ENCODE data around the gene GLOD4.

GLOD4 gene

DNA sequence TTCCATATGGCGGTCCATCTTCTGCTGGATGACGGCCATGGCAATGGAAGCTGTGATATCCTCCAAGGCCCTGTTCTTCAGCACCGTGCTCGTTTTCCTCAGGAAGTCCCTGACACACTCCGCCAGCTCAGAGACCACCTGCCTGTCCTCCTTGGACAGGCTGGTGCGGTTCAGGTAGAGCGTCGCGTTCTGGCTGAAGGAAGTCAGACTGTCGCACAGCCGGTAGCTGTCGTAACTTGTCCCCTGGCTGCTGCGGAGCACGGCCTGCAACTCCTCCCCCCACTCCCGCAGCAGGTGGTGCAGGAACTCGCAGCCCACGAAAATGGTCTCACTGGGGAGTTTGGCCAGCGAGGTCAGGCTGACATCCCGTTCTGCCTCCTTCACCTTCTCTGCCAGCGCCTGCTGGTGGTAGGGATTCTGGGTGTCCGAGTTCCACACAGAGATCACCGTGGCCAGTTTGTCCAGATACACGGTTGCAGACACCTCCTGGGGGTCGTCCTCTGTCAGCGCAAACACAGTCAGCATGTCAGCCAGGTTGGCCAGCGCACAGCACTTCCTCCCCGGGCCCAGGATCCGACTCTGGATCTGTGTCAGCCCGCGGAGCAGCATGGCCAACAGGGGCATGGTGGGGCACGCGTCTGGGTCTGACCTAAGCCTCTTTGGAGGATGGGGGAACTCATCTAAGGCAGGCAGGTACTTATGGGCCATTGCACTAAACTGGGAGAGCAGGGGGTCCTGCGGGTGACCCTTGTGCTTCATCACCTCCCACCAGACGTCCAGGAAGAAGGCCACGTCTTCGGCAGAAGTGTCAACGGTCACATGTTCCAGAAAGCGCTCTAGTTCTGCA, 35.1 kb downstream of the GLOD4 start:
- TF ChIP-seq POLR2AphosphoS5 (IDR thresholded peaks at IDR 0.05; ENCODE audit: low read depth): no peak
- TF ChIP-seq, protein P1, sequence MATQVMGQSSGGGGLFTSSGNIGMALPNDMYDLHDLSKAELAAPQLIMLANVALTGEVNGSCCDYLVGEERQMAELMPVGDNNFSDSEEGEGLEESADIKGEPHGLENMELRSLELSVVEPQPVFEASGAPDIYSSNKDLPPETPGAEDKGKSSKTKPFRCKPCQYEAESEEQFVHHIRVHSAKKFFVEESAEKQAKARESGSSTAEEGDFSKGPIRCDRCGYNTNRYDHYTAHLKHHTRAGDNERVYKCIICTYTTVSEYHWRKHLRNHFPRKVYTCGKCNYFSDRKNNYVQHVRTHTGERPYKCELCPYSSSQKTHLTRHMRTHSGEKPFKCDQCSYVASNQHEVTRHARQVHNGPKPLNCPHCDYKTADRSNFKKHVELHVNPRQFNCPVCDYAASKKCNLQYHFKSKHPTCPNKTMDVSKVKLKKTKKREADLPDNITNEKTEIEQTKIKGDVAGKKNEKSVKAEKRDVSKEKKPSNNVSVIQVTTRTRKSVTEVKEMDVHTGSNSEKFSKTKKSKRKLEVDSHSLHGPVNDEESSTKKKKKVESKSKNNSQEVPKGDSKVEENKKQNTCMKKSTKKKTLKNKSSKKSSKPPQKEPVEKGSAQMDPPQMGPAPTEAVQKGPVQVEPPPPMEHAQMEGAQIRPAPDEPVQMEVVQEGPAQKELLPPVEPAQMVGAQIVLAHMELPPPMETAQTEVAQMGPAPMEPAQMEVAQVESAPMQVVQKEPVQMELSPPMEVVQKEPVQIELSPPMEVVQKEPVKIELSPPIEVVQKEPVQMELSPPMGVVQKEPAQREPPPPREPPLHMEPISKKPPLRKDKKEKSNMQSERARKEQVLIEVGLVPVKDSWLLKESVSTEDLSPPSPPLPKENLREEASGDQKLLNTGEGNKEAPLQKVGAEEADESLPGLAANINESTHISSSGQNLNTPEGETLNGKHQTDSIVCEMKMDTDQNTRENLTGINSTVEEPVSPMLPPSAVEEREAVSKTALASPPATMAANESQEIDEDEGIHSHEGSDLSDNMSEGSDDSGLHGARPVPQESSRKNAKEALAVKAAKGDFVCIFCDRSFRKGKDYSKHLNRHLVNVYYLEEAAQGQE (IDR thresholded peaks at IDR 0.05; ENCODE audit: insufficient replicate concordance, low read depth): no peak
- TF ChIP-seq, protein P2, sequence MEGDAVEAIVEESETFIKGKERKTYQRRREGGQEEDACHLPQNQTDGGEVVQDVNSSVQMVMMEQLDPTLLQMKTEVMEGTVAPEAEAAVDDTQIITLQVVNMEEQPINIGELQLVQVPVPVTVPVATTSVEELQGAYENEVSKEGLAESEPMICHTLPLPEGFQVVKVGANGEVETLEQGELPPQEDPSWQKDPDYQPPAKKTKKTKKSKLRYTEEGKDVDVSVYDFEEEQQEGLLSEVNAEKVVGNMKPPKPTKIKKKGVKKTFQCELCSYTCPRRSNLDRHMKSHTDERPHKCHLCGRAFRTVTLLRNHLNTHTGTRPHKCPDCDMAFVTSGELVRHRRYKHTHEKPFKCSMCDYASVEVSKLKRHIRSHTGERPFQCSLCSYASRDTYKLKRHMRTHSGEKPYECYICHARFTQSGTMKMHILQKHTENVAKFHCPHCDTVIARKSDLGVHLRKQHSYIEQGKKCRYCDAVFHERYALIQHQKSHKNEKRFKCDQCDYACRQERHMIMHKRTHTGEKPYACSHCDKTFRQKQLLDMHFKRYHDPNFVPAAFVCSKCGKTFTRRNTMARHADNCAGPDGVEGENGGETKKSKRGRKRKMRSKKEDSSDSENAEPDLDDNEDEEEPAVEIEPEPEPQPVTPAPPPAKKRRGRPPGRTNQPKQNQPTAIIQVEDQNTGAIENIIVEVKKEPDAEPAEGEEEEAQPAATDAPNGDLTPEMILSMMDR (IDR thresholded peaks at IDR 0.05; ENCODE audit: insufficient read depth, low read length): no peak
- TF ChIP-seq SPI1 (IDR thresholded peaks at IDR 0.05; ENCODE audit: borderline replicate concordance, low read depth): no peak
- no peak for TF ChIP-seq GABPA (IDR thresholded peaks at IDR 0.05; ENCODE audit: low read depth)
- H3K27me3 ChIP-seq (ENCODE audit: insufficient read depth, poor library complexity, severe bottlenecking): no peaks in the 10 kb centered on the region
- no peak for DNase-seq (ENCODE audit: low read depth in 1 of 2, low spot score in 1 of 2)
- H3K4me3 ChIP-seq (replicated peaks; ENCODE audit: insufficient read depth, low read length): no peak overlapping the region
- no peak overlapping the region for H3K27ac ChIP-seq (replicated peaks)

DNA sequence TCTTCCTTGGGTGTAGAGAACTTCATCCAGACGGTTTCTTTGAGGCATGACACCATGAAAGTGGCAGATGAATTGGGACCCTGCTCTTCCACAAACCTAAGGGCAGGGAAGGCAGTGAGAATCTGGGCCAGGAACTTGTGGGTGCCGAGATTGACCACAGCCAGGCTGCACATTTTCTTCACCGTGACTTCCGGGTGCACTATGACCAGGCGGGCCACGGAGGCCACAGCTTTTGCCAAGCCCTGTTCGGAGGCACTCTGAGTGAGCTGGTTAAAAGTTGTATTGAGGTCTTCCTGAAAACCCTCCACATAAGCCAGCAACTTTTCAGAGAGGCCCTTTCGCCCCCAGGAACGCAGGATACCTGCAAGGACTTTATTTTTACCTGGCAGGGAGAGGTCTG, 35.9 kb downstream of the GLOD4 start:
- Histone ChIP-seq H3K27me3 (ENCODE audit: insufficient read depth, poor library complexity, severe bottlenecking) (no peaks in the 10 kb centered on the region), H3K27ac (replicated peaks) (no peak overlapping the region), H3K4me3 (replicated peaks; ENCODE audit: insufficient read depth, low read length) (no peak overlapping the region)
- TF ChIP-seq GABPA (IDR thresholded peaks at IDR 0.05; ENCODE audit: low read depth): no peak
- no peak for TF ChIP-seq POLR2AphosphoS5 (IDR thresholded peaks at IDR 0.05; ENCODE audit: low read depth)
- TF ChIP-seq, protein P1 (IDR thresholded peaks at IDR 0.05; ENCODE audit: insufficient replicate concordance, low read depth): no peak
- TF ChIP-seq, protein P2 (IDR thresholded peaks at IDR 0.05; ENCODE audit: insufficient read depth, low read length): no peak
- TF ChIP-seq SPI1 (IDR thresholded peaks at IDR 0.05; ENCODE audit: borderline replicate concordance, low read depth): no peak
- DNase-seq (ENCODE audit: low read depth in 1 of 2, low spot score in 1 of 2): no peak

DNA sequence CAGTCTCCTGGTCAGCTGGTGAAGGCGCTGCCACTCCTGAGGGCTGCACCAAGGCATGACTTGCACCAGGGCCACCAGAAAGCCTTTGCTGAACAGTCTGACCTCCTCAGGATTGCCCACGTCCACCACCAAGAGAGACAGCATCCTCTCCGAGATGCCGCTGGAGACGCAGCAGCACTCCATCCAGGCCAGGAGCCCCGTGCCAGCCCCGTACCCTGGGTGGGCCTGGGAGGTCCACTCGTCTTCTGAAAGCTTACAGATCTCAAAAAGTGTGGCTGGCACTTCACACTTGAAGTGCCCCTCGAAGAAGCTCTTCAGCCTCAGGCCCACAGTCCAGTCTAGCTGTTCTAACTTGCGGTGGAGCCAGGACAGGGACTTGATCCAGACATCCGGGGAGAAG, 36.7 kb downstream of the GLOD4 start:
- TF ChIP-seq GABPA (IDR thresholded peaks at IDR 0.05; ENCODE audit: low read depth): no peak
- no peak for TF ChIP-seq SPI1 (IDR thresholded peaks at IDR 0.05; ENCODE audit: borderline replicate concordance, low read depth)
- TF ChIP-seq, protein P2 (IDR thresholded peaks at IDR 0.05; ENCODE audit: insufficient read depth, low read length): no peak
- TF ChIP-seq, protein P1 (IDR thresholded peaks at IDR 0.05; ENCODE audit: insufficient replicate concordance, low read depth): no peak
- no peak for TF ChIP-seq POLR2AphosphoS5 (IDR thresholded peaks at IDR 0.05; ENCODE audit: low read depth)
- Histone ChIP-seq H3K27ac (replicated peaks) (no peak overlapping the region), H3K27me3 (ENCODE audit: insufficient read depth, poor library complexity, severe bottlenecking) (no peaks in the 10 kb centered on the region), H3K4me3 (replicated peaks; ENCODE audit: insufficient read depth, low read length) (no peak overlapping the region)
- DNase-seq (ENCODE audit: low read depth in 1 of 2, low spot score in 1 of 2): no peak
